ENCODE results near the gene SMC3.
A peak's percentile ranks its signal among the peaks of the same experiment; 100 is the strongest.
"Not testable (repeated sequence)": the region's sequence is repeated elsewhere in the genome, so short reads cannot be mapped to it uniquely, and the experiment has no call there.

SMC3 gene

GRCh38 chr10:110567201-110568054 is at the start of gene SMC3:
TSS of gene SMC3 (plus strand) at chr10:110567695. CDS start at chr10:110567817, 122 bp downstream.
- peak; percentile 75 to 85 for DNase-seq

GRCh38 chr10:110522365-110522988 is 45.0 kb upstream of the SMC3 start:
- DNase-seq, result no peak

GRCh38 chr10:110523736-110524135 is 43.8 kb upstream of the SMC3 start:
- no peak for DNase-seq

GRCh38 chr10:110524179-110524858 is 43.2 kb upstream of the SMC3 start:
- no peak for DNase-seq

GRCh38 chr10:110524859-110525232 is 42.6 kb upstream of the SMC3 start:
- no peak for DNase-seq

- no peak for DNase-seq
Measured at GRCh38 chr10:110525349-110526260, 41.9 kb upstream of the SMC3 start.

GRCh38 chr10:110527731-110528171 is 39.7 kb upstream of the SMC3 start:
- DNase-seq, result no peak

- no peak for DNase-seq
Measured at GRCh38 chr10:110528224-110528996, 39.1 kb upstream of the SMC3 start.

GRCh38 chr10:110528997-110529524 is 38.4 kb upstream of the SMC3 start:
- DNase-seq, result not testable (repeated sequence)

- no peak for DNase-seq
Measured at GRCh38 chr10:110529596-110530011, 37.9 kb upstream of the SMC3 start.

- DNase-seq, result peak in 1 of 2 experiments; percentile 30
Measured at GRCh38 chr10:110530131-110530831, 37.2 kb upstream of the SMC3 start.

GRCh38 chr10:110531687-110532086 is 35.8 kb upstream of the SMC3 start:
- DNase-seq, result no peak

- DNase-seq, result not testable (repeated sequence)
Measured at GRCh38 chr10:110532628-110533027, 34.9 kb upstream of the SMC3 start.

- DNase-seq, result no peak
Measured at GRCh38 chr10:110533149-110533548, 34.3 kb upstream of the SMC3 start.

- no peak for DNase-seq
Measured at GRCh38 chr10:110534571-110534970, 32.9 kb upstream of the SMC3 start.

GRCh38 chr10:110535958-110536891 is 31.3 kb upstream of the SMC3 start:
- no peak for DNase-seq

GRCh38 chr10:110539091-110539490 is 28.4 kb upstream of the SMC3 start:
- DNase-seq, result no peak

GRCh38 chr10:110540031-110540430 is 27.5 kb upstream of the SMC3 start:
- no peak for DNase-seq

GRCh38 chr10:110544958-110545537 is 22.4 kb upstream of the SMC3 start:
- no peak for DNase-seq

Measured in NCI-H524 (cell line).